ENCODE data around the gene MIR17HG. TPM values are rescaled to one million over a fixed set of nuclear protein-coding genes. Genes with fewer than 3 reads are reported as not detected.
A peak's percentile ranks its signal among the peaks of the same experiment; 100 is the strongest.

MIR17HG gene
- total RNA-seq, 2 experiments from 2014 or later, result 11.7 to 12.9 TPM

DNA sequence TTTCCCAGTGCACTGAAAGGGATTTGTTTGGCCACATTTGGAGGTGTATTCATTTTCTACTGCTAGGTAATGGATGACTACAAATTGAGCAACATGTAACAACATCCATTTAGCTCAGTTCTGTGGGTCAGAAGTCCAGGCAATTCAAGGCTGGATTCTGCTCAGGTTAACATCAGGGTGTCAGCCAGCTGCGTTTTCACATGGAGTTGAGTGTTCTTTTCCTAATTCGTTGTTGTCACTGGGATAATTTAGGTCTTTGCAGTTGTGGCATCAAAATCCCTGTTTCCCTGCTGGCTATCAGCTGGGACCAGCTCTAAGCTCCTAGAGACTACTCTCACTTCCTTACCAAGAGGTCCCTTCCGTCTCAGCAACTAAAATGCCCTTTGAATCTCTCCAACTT is 25.4 kb downstream of the MIR17HG start:
- Mint-ChIP-seq H3K9me3 (no peaks in the 10 kb centered on the region), H3K36me3 (ENCODE audit: low read depth) (no peaks in the 10 kb centered on the region), H3K4me1 (ENCODE audit: low read depth) (peaks cover 22% of the 10 kb centered on the region), H3K4me3 (no peak overlapping the region), H3K27me3 (ENCODE audit: low read depth) (peaks cover 5% of the 10 kb centered on the region), H3K27ac (no peak overlapping the region)
- intact Hi-C loops (cut with micrococcal nuclease), result no loop called here
- CTCF ChIA-PET, result interaction anchor here (0.7 to 5.0 kb wide), 3 partner anchors 32 to 58 kb away, joined by 3 to 26 read pairs (median 4); no protein-coding TSS in a partner anchor
- DNase-seq, result no peak

DNA sequence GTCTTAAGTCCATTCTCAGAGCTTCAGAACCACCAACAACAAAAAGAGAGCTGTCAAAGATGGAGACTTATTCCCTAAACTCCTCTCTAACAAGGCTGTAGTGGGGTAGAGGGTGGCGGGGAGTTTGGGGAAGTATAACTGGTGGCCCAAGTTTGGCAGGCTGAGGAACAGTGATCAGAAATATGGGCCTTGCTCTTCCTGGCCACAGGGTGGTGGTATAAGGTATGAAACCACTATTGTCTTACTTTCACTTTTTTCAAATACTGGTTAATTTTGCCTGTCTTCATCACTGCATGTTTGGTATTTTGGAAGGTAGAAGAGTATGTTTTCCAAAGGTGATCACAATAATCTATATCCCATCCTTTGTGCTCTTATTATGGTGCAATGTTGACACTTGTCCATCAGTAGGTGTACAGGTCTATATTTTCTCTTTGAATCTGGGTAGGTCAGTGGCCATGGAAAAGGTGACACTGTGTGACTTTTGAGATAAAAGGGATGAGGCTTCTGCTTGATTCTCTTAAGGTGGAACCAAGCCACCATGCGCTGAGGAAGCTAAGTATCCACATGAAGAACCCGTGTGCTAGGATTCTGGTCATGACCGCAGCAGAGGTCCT is 27.7 kb downstream of the MIR17HG start:
- peak; percentile 31 for DNase-seq

DNA sequence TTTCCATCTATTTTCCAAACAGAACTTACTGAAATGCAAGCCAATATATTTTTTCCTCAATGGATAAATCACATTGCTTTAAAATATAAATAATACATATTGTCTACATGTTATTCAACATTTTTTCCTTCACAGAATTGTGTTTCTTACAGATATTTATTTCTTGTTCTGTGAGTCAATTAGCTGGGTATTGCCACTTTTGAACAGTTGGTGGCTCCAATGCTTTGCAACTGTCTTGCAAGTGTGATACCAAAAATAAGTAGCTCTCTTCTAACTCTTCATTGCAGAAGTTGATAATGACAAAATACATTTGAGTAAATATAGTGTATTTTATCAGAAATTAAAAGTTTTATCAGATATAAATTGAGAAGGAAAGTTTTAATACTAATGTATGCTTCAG is 33.9 kb downstream of the MIR17HG start:
- peaks cover 5% of the 10 kb centered on the region for H3K27me3 Mint-ChIP-seq (ENCODE audit: low read depth)
- H3K4me3 Mint-ChIP-seq, result no peak overlapping the region
- H3K4me1 Mint-ChIP-seq (ENCODE audit: low read depth), result no peaks in the 10 kb centered on the region
- DNase-seq, result peak; percentile 21
- H3K27ac Mint-ChIP-seq, result no peak overlapping the region
- intact Hi-C loops (cut with micrococcal nuclease), result loop anchor here (1.0 kb wide), 2 partner anchors 25 to 341 kb away; no protein-coding TSS in a partner anchor
- no peaks in the 10 kb centered on the region for H3K9me3 Mint-ChIP-seq
- H3K36me3 Mint-ChIP-seq (ENCODE audit: low read depth), result no peaks in the 10 kb centered on the region
- CTCF ChIA-PET, result interaction anchor here (0.5 to 3.0 kb wide), 6 partner anchors 17 to 565 kb away, joined by 3 to 18 read pairs (median 4); partner anchors contain the start of gene GPC5

More for the DNA sequence above, 27.7 kb downstream of the MIR17HG start:
- Mint-ChIP-seq H3K9me3 (no peaks in the 10 kb centered on the region), H3K4me3 (no peak overlapping the region), H3K4me1 (ENCODE audit: low read depth) (peaks cover 4% of the 10 kb centered on the region), H3K27me3 (ENCODE audit: low read depth) (peaks cover 5% of the 10 kb centered on the region), H3K36me3 (ENCODE audit: low read depth) (no peaks in the 10 kb centered on the region), H3K27ac (no peak overlapping the region)
- intact Hi-C loops (cut with micrococcal nuclease), result loop anchor here (1.0 to 5.0 kb wide), 3 partner anchors 62 to 347 kb away; no protein-coding TSS in a partner anchor
- CTCF ChIA-PET, result interaction anchor here (0.8 to 5.0 kb wide), 9 partner anchors 16 to 348 kb away, joined by 3 to 26 read pairs (median 4); no protein-coding TSS in a partner anchor

DNA sequence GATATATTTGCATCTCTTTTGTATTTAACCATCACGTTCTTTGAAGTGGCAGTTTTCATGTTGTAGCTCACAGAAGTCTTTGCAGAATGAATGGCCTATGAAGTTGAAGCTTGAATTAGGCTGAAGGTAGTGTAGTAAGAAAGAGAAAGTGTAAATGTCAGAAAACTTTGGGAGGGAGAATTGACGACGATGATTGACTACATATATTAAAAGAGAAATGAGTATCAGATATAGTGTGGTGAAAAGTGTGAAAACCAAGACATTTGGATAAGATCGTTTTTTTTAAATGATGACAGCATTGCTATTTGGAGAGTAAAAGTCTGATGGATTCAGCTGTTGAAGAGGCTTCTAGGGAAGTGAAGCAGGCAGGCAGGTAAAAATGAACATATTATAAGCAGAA is 36.3 kb downstream of the MIR17HG start:
- no peaks in the 10 kb centered on the region for H3K4me1 Mint-ChIP-seq (ENCODE audit: low read depth)
- no peak for DNase-seq
- H3K27ac Mint-ChIP-seq, result no peak overlapping the region
- no peaks in the 10 kb centered on the region for H3K9me3 Mint-ChIP-seq
- H3K36me3 Mint-ChIP-seq (ENCODE audit: low read depth), result no peaks in the 10 kb centered on the region
- no peak overlapping the region for H3K4me3 Mint-ChIP-seq
- CTCF ChIA-PET, result interaction anchor here (0.6 kb wide), 1 partner anchor 202 kb away, joined by 5 read pairs; no protein-coding TSS in a partner anchor
- H3K27me3 Mint-ChIP-seq (ENCODE audit: low read depth), result peaks cover 14% of the 10 kb centered on the region
- intact Hi-C loops (cut with micrococcal nuclease), result no loop called here

DNA sequence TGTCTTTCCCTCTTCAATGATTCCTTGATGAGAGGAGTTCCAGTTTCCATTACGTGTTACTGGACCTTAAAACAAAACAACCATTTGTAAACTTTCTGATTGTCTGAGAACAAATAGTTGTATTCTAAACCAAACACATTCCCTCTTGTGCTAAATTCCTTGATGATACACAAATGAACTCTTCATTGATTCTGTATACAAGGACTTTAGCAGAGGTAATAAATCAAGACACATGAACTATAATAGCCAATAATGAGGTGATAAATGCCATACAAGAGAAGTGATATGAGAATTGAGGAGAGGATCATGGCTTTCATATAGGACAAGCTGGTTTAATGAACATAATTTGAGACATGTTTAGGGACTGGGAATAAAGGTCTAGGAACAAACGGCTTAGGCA is 37.4 kb downstream of the MIR17HG start:
- Mint-ChIP-seq H3K4me1 (ENCODE audit: low read depth) (no peaks in the 10 kb centered on the region), H3K9me3 (no peaks in the 10 kb centered on the region), H3K4me3 (no peak overlapping the region), H3K27ac (no peak overlapping the region), H3K27me3 (ENCODE audit: low read depth) (peaks cover 20% of the 10 kb centered on the region), H3K36me3 (ENCODE audit: low read depth) (no peaks in the 10 kb centered on the region)
- CTCF ChIA-PET, result interaction anchor here (1.3 kb wide), 1 partner anchor 21 kb away, joined by 4 read pairs; no protein-coding TSS in a partner anchor
- no peak for DNase-seq
- intact Hi-C loops (cut with micrococcal nuclease), result no loop called here

DNA sequence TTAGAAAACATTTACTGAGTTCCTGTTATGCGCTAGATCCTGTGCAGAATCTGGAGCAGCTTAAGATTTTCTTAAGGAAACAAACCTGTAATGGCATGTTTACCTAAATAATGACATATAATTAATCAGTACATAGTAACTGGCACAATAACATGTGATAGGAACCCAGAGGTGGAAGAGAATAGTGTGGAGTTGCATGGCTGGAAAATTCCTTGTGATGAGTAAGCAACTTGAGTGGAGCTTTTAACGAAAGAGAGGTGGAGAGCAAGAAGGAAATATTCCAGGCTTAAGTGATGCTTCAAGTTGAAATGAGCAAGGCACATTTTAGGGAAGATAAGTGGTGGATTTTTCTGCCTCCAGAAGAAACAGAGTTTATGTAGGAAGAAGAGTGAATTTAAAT is 41.7 kb downstream of the MIR17HG start:
- intact Hi-C loops (cut with micrococcal nuclease), result no loop called here
- H3K9me3 Mint-ChIP-seq, result no peaks in the 10 kb centered on the region
- no peak overlapping the region for H3K27ac Mint-ChIP-seq
- CTCF ChIA-PET, result interaction anchor here (1.5 kb wide), 1 partner anchor 17 kb away, joined by 3 read pairs; no protein-coding TSS in a partner anchor
- no peak for DNase-seq
- no peaks in the 10 kb centered on the region for H3K36me3 Mint-ChIP-seq (ENCODE audit: low read depth)
- no peaks in the 10 kb centered on the region for H3K4me1 Mint-ChIP-seq (ENCODE audit: low read depth)
- H3K27me3 Mint-ChIP-seq (ENCODE audit: low read depth), result peaks cover 42% of the 10 kb centered on the region
- no peak overlapping the region for H3K4me3 Mint-ChIP-seq

DNA sequence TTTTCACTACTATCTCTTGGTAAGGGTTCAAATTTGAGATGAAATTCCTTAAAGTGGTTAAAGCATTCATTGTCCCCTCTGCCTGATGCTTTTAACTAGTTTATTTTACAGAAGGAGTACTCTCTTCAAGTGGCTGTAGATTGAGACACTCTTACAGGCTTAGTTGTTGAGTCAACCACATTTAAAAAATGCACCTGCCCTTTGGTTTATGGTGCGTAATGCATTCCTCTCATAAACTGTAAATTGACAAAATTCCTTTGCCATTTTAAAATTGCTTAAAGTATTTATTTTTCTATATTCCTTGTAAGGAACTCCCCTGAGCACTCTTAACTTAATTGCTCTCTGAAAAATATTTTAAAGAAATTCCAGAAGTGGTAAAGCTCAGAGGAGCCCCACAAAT is 50.1 kb downstream of the MIR17HG start:
- H3K27me3 Mint-ChIP-seq (ENCODE audit: low read depth), result peaks cover 49% of the 10 kb centered on the region
- intact Hi-C loops (cut with micrococcal nuclease), result loop anchor here (1.0 kb wide), 1 partner anchor 11 kb away; no protein-coding TSS in a partner anchor
- no peaks in the 10 kb centered on the region for H3K9me3 Mint-ChIP-seq
- no peak overlapping the region for H3K4me3 Mint-ChIP-seq
- no peak overlapping the region for H3K27ac Mint-ChIP-seq
- DNase-seq, result no peak
- H3K4me1 Mint-ChIP-seq (ENCODE audit: low read depth), result peaks cover 17% of the 10 kb centered on the region
- CTCF ChIA-PET, result interaction anchor here (0.5 kb wide), 1 partner anchor 11 kb away, joined by 3 read pairs; no protein-coding TSS in a partner anchor
- no peaks in the 10 kb centered on the region for H3K36me3 Mint-ChIP-seq (ENCODE audit: low read depth)

DNA sequence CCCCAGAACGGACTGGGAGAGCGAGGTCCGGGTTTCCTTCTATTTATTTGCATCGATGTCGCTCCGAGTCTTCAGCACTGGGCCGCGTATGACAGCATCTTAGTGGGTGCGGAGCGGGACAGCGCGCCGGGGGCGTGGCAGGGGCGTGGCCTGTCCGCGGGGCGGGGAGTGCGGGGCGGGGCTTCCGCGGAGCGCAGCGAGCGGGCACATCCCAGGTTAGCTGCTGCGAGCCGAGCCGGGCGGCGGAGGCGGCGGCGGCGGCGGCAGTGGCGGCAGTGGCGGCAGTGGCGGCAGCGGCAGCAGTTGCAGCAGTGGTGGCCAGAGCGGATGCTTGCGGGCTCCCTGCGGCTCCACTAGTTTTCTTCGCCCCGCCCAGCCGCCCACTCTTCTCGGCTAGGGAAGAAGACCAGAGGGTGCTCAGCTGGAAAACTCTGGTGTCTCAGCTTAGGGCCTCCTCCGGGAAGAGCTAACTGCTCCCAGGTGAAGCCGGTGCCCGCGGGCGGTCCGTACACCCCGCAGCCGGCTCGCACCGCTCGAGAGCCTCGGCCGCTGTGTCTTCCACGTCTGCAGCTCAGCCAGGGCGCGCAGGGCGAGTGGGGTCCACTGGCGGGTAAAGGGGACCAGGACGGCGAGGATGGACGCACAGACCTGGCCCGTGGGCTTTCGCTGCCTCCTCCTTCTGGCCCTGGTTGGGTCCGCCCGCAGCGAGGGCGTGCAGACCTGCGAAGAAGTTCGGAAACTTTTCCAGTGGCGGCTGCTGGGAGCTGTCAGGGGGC is 51.1 kb downstream of the MIR17HG start, which contains the start of gene GPC5:
Gene GPC5 (plus strand): TSS at position 209 of the 776 bp plus-strand sequence.
- H3K27ac Mint-ChIP-seq, result no peak within 1 kb of the TSS
- H3K9me3 Mint-ChIP-seq, result no peaks in the 10 kb centered on the region
- intact Hi-C loops (cut with micrococcal nuclease), result loop anchor here (1.0 to 2.0 kb wide), 3 partner anchors 29 to 86 kb away; partner anchors contain the start of gene MIR17HG
- CTCF ChIA-PET, result interaction anchor here (0.6 to 1.1 kb wide), 3 partner anchors 9 to 29 kb away, joined by 3 to 4 read pairs (median 4); no protein-coding TSS in a partner anchor
- H3K4me1 Mint-ChIP-seq (ENCODE audit: low read depth), result peaks cover 17% of the 10 kb centered on the region
- DNase-seq, result peak; percentile 84
- peak within 1 kb of the TSS; percentile 75 for H3K4me3 Mint-ChIP-seq
- peaks cover 52% of the 10 kb centered on the region for H3K27me3 Mint-ChIP-seq (ENCODE audit: low read depth)
- H3K36me3 Mint-ChIP-seq (ENCODE audit: low read depth), result no peaks in the 10 kb centered on the region

DNA sequence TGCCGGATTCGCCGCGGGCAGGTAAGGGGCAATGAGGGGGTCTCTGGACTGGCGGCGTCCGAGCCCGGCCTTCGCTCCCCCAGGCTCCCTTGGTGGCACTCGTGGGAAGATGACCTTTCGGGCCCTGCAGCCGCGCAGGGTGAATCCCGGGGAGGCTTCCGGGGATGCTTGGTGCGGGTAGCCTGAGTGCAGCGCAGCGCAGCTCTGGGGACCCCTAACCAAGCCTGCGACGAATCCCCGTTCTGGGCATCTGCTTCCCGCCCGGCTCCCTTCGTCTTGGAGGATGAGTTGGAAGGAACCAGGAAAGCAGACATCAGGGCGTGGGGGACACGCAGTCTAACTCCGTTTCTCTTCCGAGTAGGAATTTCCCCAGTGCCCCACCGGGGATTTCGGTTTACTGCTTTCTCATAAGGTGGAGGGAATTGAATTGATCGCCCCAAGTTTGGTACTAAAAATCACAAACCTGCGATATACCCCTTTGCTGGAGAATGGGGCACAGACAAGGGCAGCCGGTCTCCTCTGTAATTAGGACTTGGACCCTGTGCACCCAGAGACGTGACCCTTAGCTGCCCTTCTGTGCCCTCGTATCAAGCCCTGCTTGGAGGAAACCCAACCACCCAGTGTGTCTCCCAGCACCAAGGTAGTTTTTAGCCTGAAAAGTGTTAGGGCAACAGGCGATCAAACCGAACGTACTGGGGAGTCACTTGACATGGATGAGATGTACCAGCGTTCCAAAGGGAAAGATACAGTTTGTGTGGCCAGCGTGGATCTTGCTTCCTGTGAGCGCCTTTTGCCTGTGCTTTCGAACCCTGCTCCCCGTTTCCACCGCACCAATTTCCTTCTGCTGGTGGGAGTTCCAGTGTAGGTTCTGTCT is 51.9 kb downstream of the MIR17HG start:
- peaks cover 46% of the 10 kb centered on the region for H3K27me3 Mint-ChIP-seq (ENCODE audit: low read depth)
- peak; percentile 18 for DNase-seq
- CTCF ChIA-PET, result interaction anchor here (0.6 to 1.1 kb wide), 3 partner anchors 8 to 30 kb away, joined by 3 to 4 read pairs (median 4); no protein-coding TSS in a partner anchor

DNA sequence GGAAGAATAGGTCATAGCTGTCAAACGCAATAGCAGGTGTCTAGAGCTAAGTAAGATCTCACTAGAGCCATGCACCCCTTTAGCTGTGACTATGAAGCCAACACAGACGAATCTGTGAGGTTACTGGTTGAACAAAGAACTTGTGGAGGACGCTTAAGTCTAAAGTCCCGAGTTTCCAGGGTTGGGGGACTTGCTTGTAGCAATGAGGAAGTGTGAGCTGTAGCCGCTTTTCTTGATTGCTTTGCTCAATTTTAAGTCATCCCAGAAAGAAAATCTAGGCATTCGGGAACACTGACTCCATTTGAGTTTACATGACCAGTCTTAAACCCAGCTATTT is 52.5 kb downstream of the MIR17HG start:
- Mint-ChIP-seq H3K36me3 (ENCODE audit: low read depth) (no peaks in the 10 kb centered on the region), H3K27me3 (ENCODE audit: low read depth) (peaks cover 41% of the 10 kb centered on the region), H3K4me1 (ENCODE audit: low read depth) (peaks cover 17% of the 10 kb centered on the region), H3K9me3 (no peaks in the 10 kb centered on the region), H3K4me3 (peak overlapping the region; percentile 75), H3K27ac (no peak overlapping the region)
- no peak for DNase-seq
- CTCF ChIA-PET, result no interaction called here
- intact Hi-C loops (cut with micrococcal nuclease), result no loop called here

More for the DNA sequence above, 51.9 kb downstream of the MIR17HG start:
- intact Hi-C loops (cut with micrococcal nuclease), result loop anchor here (2.0 kb wide), 1 partner anchor 87 kb away; no protein-coding TSS in a partner anchor
- Mint-ChIP-seq H3K9me3 (no peaks in the 10 kb centered on the region), H3K36me3 (ENCODE audit: low read depth) (no peaks in the 10 kb centered on the region), H3K27ac (no peak overlapping the region), H3K4me1 (ENCODE audit: low read depth) (peaks cover 17% of the 10 kb centered on the region), H3K4me3 (peak overlapping the region; percentile 75)

DNA sequence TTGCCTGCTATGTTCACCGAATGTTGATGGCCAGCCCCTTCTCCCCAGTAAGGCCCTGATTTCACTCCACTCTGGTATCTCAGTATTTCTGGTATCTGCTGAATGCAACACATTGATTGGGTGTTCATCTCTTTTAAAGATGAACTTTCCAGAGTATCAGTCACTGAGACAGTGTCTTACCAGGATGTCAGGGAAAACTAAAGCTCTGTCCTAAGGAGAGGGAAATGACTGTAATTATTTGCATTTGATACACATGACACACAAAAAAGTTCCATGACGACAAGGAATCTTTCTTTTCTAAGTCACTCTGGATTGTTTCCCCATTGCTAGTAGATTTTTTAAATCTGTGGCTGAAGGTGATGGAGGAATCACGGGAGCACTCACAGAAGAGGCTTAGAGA is 53.2 kb downstream of the MIR17HG start:
- no peaks in the 10 kb centered on the region for H3K9me3 Mint-ChIP-seq
- CTCF ChIA-PET, result no interaction called here

More for the DNA sequence above, 53.2 kb downstream of the MIR17HG start:
- no peaks in the 10 kb centered on the region for H3K36me3 Mint-ChIP-seq (ENCODE audit: low read depth)
- peaks cover 41% of the 10 kb centered on the region for H3K27me3 Mint-ChIP-seq (ENCODE audit: low read depth)
- intact Hi-C loops (cut with micrococcal nuclease), result no loop called here
- no peak overlapping the region for H3K4me3 Mint-ChIP-seq
- no peak for DNase-seq
- H3K27ac Mint-ChIP-seq, result no peak overlapping the region
- H3K4me1 Mint-ChIP-seq (ENCODE audit: low read depth), result peaks cover 17% of the 10 kb centered on the region

Measured in activated naive CD4-positive, alpha-beta T cell treated with anti-CD3 and anti-CD28 coated beads for 36 hours (primary cell).